Middle frontal gyrus (tissue), 1 donor: ENCODE data around the gene POFUT2.

Source experiments
- DNase-seq: peaks from one replicate; pipeline ENCODE4 v3.0.0-alpha.2; 2015; ENCODE audit warnings: low spot score; ENCODE audit errors: extremely low spot score

POFUT2 gene

GRCh38 chr21:45287438-45288391 lies at the start of gene POFUT2:
Gene POFUT2, minus strand, starts transcription at chr21:45287895. Its CDS starts 24 bp downstream, at chr21:45287871.
- DNase-seq: peak; percentile 91

- no peak for DNase-seq
Measured at GRCh38 chr21:45336870-45337269, 49.2 kb upstream of the POFUT2 start.

GRCh38 chr21:45336535-45336810 lies 48.8 kb upstream of the POFUT2 start:
- DNase-seq: no peak

- DNase-seq: no peak
Measured at GRCh38 chr21:45335761-45336534, 48.3 kb upstream of the POFUT2 start.

- no peak for DNase-seq
Measured at GRCh38 chr21:45335151-45335760, 47.6 kb upstream of the POFUT2 start.

- no peak for DNase-seq
Measured at GRCh38 chr21:45334591-45335081, 46.9 kb upstream of the POFUT2 start.

GRCh38 chr21:45334134-45334533 lies 46.4 kb upstream of the POFUT2 start:
- no peak for DNase-seq

GRCh38 chr21:45333583-45334121 lies 46.0 kb upstream of the POFUT2 start:
- DNase-seq: no peak

- no peak for DNase-seq
Measured at GRCh38 chr21:45332981-45333582, 45.4 kb upstream of the POFUT2 start.

- no peak for DNase-seq
Measured at GRCh38 chr21:45332415-45332814, 44.7 kb upstream of the POFUT2 start.

GRCh38 chr21:45331531-45332147 lies 43.9 kb upstream of the POFUT2 start:
- no peak for DNase-seq

GRCh38 chr21:45330851-45331261 lies 43.2 kb upstream of the POFUT2 start:
- no peak for DNase-seq

- DNase-seq: no peak
Measured at GRCh38 chr21:45330075-45330781, 42.5 kb upstream of the POFUT2 start.

GRCh38 chr21:45329261-45330074 lies 41.8 kb upstream of the POFUT2 start:
- no peak for DNase-seq

GRCh38 chr21:45328198-45329091 lies 40.8 kb upstream of the POFUT2 start:
- no peak for DNase-seq

GRCh38 chr21:45327441-45328197 lies 39.9 kb upstream of the POFUT2 start:
- no peak for DNase-seq

GRCh38 chr21:45326891-45327440 lies 39.3 kb upstream of the POFUT2 start:
- DNase-seq: no peak
